ENCODE results near the gene ARHGAP45.
"Not testable (repeated sequence)": the region's sequence is repeated elsewhere in the genome, so short reads cannot be mapped to it uniquely, and the experiment has no call there.

- TF ChIP-seq CTCF (IDR thresholded peaks at IDR 0.05); POLR2A (IDR thresholded peaks at IDR 0.05; ENCODE audit: low read depth); POLR2AphosphoS5 (IDR thresholded peaks at IDR 0.05): not testable (repeated sequence)
Measured at GRCh38 chr19:1114728-1115127, 47.8 kb downstream of the ARHGAP45 start.
